ENCODE data around the gene PPCDC.

Gene PPCDC

DNA sequence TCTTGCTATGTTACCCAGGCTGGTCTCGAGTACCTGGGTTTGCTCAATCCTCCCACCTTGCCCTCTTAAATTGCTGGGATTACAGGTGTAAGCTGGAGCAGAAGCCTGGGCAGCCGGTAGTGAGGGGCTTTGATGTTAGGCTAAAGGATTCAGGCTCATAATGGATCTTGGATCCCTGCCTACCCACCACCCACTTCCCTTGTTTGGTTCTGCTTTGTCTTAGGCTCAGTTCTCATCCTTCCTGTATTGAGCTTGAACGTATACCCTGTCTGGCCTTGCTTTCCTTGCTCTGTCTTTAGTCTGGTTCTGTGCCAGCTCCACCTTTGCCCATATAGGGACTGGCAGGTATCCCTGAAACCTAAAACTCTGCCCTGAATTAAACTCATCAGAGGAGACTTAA lies 1.7 kb downstream of the PPCDC start:
- intact Hi-C loops (cut with DNase I; ENCODE audit: low total_unique reads): loop anchor here (5.0 kb wide), 1 partner anchor 68 kb away; the partner anchor contains the start of gene RPP25

GRCh38 chr15:75025548-75026260 lies 2.3 kb downstream of the PPCDC start:
- Histone ChIP-seq H3K36me3 (no peaks in the 10 kb centered on the region), H3K9me3 (no peaks in the 10 kb centered on the region), H3K27me3 (no peaks in the 10 kb centered on the region), H3K27ac (no peak overlapping the region), H3K4me3 (no peak overlapping the region), H3K4me1 (peaks cover 8 to 40% (median 29%) of the 10 kb centered on the region in 4 donors)
- TF ChIP-seq, protein P1, sequence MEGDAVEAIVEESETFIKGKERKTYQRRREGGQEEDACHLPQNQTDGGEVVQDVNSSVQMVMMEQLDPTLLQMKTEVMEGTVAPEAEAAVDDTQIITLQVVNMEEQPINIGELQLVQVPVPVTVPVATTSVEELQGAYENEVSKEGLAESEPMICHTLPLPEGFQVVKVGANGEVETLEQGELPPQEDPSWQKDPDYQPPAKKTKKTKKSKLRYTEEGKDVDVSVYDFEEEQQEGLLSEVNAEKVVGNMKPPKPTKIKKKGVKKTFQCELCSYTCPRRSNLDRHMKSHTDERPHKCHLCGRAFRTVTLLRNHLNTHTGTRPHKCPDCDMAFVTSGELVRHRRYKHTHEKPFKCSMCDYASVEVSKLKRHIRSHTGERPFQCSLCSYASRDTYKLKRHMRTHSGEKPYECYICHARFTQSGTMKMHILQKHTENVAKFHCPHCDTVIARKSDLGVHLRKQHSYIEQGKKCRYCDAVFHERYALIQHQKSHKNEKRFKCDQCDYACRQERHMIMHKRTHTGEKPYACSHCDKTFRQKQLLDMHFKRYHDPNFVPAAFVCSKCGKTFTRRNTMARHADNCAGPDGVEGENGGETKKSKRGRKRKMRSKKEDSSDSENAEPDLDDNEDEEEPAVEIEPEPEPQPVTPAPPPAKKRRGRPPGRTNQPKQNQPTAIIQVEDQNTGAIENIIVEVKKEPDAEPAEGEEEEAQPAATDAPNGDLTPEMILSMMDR (IDR thresholded peaks at IDR 0.05): no peak
- intact Hi-C loops (cut with DNase I; ENCODE audit: low total_unique reads): loop anchor here (2.0 to 5.0 kb wide), 2 partner anchors 68 to 181 kb away; partner anchors contain the start of gene RPP25
- DNase-seq: no peak

More for the DNA sequence above, 1.7 kb downstream of the PPCDC start:
- Histone ChIP-seq H3K27me3 (no peaks in the 10 kb centered on the region), H3K27ac (no peak overlapping the region), H3K9me3 (no peaks in the 10 kb centered on the region), H3K36me3 (no peaks in the 10 kb centered on the region), H3K4me3 (no peak overlapping the region), H3K4me1 (peaks cover 8 to 34% (median 23%) of the 10 kb centered on the region in 4 donors)
- no peak for DNase-seq
- TF ChIP-seq, protein P1 (IDR thresholded peaks at IDR 0.05): no peak

GRCh38 chr15:75027551-75027950 lies 4.2 kb downstream of the PPCDC start:
- intact Hi-C loops (cut with DNase I; ENCODE audit: low total_unique reads): loop anchor here (2.0 to 5.0 kb wide), 2 partner anchors 70 to 179 kb away; partner anchors contain the start of gene RPP25
- H3K27ac ChIP-seq: peak overlapping the region in 1 of 2 donors; percentile 17

GRCh38 chr15:75028991-75029377 lies 5.6 kb downstream of the PPCDC start:
- Histone ChIP-seq H3K27me3 (no peaks in the 10 kb centered on the region), H3K9me3 (no peaks in the 10 kb centered on the region), H3K4me1 (peaks cover 8 to 56% (median 45%) of the 10 kb centered on the region in 4 donors), H3K4me3 (no peak overlapping the region), H3K36me3 (no peaks in the 10 kb centered on the region), H3K27ac (peak overlapping the region; percentile 78 to 84)
- TF ChIP-seq, protein P1 (IDR thresholded peaks at IDR 0.05): no peak
- intact Hi-C loops (cut with DNase I; ENCODE audit: low total_unique reads): loop anchor here (5.0 kb wide), 1 partner anchor 72 kb away; the partner anchor contains the start of gene RPP25
- no peak for DNase-seq

More at GRCh38 chr15:75027551-75027950, 4.2 kb downstream of the PPCDC start:
- Histone ChIP-seq H3K9me3 (no peaks in the 10 kb centered on the region), H3K4me3 (no peak overlapping the region), H3K27me3 (no peaks in the 10 kb centered on the region), H3K36me3 (no peaks in the 10 kb centered on the region), H3K4me1 (peaks cover 8 to 50% (median 36%) of the 10 kb centered on the region in 4 donors)
- no peak for DNase-seq
- TF ChIP-seq, protein P1 (IDR thresholded peaks at IDR 0.05): no peak

- Histone ChIP-seq H3K27me3 (no peaks in the 10 kb centered on the region), H3K9me3 (no peaks in the 10 kb centered on the region), H3K27ac (peak overlapping the region; percentile 78 to 84), H3K4me3 (peak overlapping the region; percentile 14 to 40), H3K36me3 (no peaks in the 10 kb centered on the region), H3K4me1 (peaks cover 8 to 51% (median 41%) of the 10 kb centered on the region in 4 donors)
- TF ChIP-seq, protein P1 (IDR thresholded peaks at IDR 0.05): peak; percentile 82 to 99
- intact Hi-C loops (cut with DNase I; ENCODE audit: low total_unique reads): loop anchor here (5.0 kb wide), 1 partner anchor 72 kb away; the partner anchor contains the start of gene RPP25
- peak; percentile 97 for DNase-seq
Measured at GRCh38 chr15:75029378-75030022, 6.1 kb downstream of the PPCDC start.

Measured in tibial artery (tissue), 4 donors.